ENCODE measurements around the gene ITGB3. TPM values are rescaled to one million over a fixed set of nuclear protein-coding genes. Genes with fewer than 3 reads are reported as not detected.
"Not testable (repeated sequence)": the region's sequence is repeated elsewhere in the genome, so short reads cannot be mapped to it uniquely, and the experiment has no call there.

ITGB3 gene
- total RNA-seq, 1 experiment from 2014 or later: 0.68 TPM

GRCh38 chr17:47267354-47267828 is 13.8 kb downstream of the ITGB3 start:
- H3K4me3 Mint-ChIP-seq (ENCODE audit: low read depth, unreplicated experiment): no peak overlapping the region
- H3K4me1 Mint-ChIP-seq (ENCODE audit: low read depth, unreplicated experiment): peaks cover 32% of the 10 kb centered on the region
- H3K27ac Mint-ChIP-seq (ENCODE audit: unreplicated experiment): no peak overlapping the region
- peaks cover 6% of the 10 kb centered on the region for H3K9me3 Mint-ChIP-seq (ENCODE audit: low read depth, unreplicated experiment)
- no peak for TF ChIP-seq CTCF (IDR thresholded peaks at IDR 0.05; ENCODE audit: unreplicated experiment)
- no TSS peak for BruUV-seq (replicated peaks)
- H3K36me3 Mint-ChIP-seq (ENCODE audit: insufficient read depth, unreplicated experiment): peaks cover 4% of the 10 kb centered on the region
- DNase-seq: no peak
- CTCF ChIA-PET: no interaction called here
- intact Hi-C loops (cut with micrococcal nuclease; ENCODE audit: unreplicated experiment): no loop called here
- H3K27me3 Mint-ChIP-seq (ENCODE audit: unreplicated experiment): peaks cover 13% of the 10 kb centered on the region

- H3K36me3 Mint-ChIP-seq (ENCODE audit: insufficient read depth, unreplicated experiment); H3K27ac Mint-ChIP-seq (ENCODE audit: unreplicated experiment); intact Hi-C loops (cut with micrococcal nuclease; ENCODE audit: unreplicated experiment); H3K4me3 Mint-ChIP-seq (ENCODE audit: low read depth, unreplicated experiment); DNase-seq; BruUV-seq (replicated peaks); CTCF ChIA-PET; H3K9me3 Mint-ChIP-seq (ENCODE audit: low read depth, unreplicated experiment): not testable (repeated sequence)
- Mint-ChIP-seq H3K27me3 (ENCODE audit: unreplicated experiment) (peaks cover 13% of the 10 kb centered on the region), H3K4me1 (ENCODE audit: low read depth, unreplicated experiment) (peaks cover 26% of the 10 kb centered on the region)
Observed at GRCh38 chr17:47268964-47269363, 15.3 kb downstream of the ITGB3 start.

DNA sequence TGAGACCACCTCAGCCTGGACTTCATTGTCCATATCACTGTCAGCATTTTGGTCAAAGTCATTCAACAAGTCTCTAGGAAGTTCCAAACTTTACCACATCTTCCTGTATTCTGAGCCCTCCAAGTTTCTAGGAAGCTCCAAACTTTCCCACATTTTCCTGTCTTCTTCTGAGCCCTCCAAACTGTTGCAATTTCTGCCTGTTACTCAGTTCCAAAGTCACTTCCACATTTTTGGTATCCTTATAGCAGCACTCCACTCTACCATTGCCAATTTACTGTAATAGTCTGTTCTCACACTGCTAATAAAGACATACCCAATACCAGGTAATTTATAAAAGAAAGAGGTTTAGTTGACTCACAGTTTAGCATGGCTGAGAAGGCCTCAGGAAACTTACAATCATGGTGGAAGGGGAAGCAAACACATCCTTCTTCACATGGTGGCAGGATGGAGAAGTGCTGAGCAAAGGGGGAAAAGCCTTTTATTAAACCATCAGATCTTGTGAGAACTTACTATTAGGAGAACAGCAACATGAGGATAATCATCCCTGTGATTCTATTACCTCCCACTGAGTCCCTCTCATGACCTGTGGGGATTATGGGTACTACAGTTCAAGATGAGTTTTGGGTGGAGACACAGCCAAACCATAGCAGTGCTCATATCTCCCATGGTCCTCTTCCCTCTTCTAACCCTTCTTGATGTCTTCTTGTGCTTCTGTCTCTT is 16.1 kb downstream of the ITGB3 start:
- H3K36me3 Mint-ChIP-seq (ENCODE audit: insufficient read depth, unreplicated experiment); H3K9me3 Mint-ChIP-seq (ENCODE audit: low read depth, unreplicated experiment); intact Hi-C loops (cut with micrococcal nuclease; ENCODE audit: unreplicated experiment); BruUV-seq (replicated peaks); CTCF ChIA-PET; H3K27ac Mint-ChIP-seq (ENCODE audit: unreplicated experiment); DNase-seq; H3K4me3 Mint-ChIP-seq (ENCODE audit: low read depth, unreplicated experiment): not testable (repeated sequence)
- H3K4me1 Mint-ChIP-seq (ENCODE audit: low read depth, unreplicated experiment): peaks cover 21% of the 10 kb centered on the region
- H3K27me3 Mint-ChIP-seq (ENCODE audit: unreplicated experiment): peaks cover 13% of the 10 kb centered on the region

DNA sequence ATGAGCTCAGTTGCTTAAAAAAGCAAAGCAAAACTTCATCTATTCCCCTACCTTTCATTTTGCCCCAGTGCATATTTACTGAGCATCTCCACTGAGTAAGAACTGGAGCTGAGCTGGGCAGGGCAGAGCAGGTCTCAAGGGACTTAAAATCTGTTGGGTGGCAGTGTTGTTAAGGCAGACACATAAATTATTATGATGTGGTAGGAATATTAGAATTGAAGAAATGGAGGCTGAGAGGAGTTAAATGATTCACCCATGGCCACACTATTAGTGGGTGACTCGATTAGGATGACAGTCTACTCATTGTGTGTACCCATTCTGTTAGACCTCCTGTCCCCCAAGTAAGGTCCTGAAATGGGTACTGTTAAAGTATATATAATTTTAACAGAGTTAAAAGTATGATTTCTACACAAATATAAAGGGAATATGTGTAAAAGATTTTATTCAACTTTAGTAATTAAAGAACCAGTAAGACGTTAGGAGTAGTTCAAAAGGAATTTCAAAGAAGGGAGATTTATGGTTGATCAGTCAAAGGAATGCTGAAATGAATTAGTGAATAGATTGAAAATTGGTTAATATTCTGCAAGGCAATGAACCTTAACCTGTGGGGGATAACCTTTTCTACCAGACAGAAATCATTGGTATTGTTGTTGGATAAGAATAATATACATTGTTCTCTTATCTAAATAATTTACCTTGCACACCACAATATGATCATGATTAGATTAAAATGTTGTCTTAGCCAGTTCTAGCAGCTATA is 17.5 kb downstream of the ITGB3 start:
- no peak for TF ChIP-seq CTCF (IDR thresholded peaks at IDR 0.05; ENCODE audit: unreplicated experiment)
- Mint-ChIP-seq H3K27ac (ENCODE audit: unreplicated experiment) (no peak overlapping the region), H3K4me3 (ENCODE audit: low read depth, unreplicated experiment) (no peak overlapping the region), H3K27me3 (ENCODE audit: unreplicated experiment) (peaks cover 13% of the 10 kb centered on the region), H3K4me1 (ENCODE audit: low read depth, unreplicated experiment) (peaks cover 20% of the 10 kb centered on the region), H3K36me3 (ENCODE audit: insufficient read depth, unreplicated experiment) (no peaks in the 10 kb centered on the region), H3K9me3 (ENCODE audit: low read depth, unreplicated experiment) (peaks cover 6% of the 10 kb centered on the region)
- BruUV-seq (replicated peaks): no TSS peak
- no peak for DNase-seq
- CTCF ChIA-PET: interaction anchor here (0.7 kb wide), 1 partner anchor 12 kb away, joined by 5 read pairs; no protein-coding TSS in a partner anchor
- intact Hi-C loops (cut with micrococcal nuclease; ENCODE audit: unreplicated experiment): no loop called here

GRCh38 chr17:47272491-47272890 is 18.9 kb downstream of the ITGB3 start:
- H3K9me3 Mint-ChIP-seq (ENCODE audit: low read depth, unreplicated experiment): peaks cover 6% of the 10 kb centered on the region
- CTCF ChIA-PET: interaction anchor here (0.7 kb wide), 1 partner anchor 19 kb away, joined by 4 read pairs; no protein-coding TSS in a partner anchor
- no peak overlapping the region for H3K4me3 Mint-ChIP-seq (ENCODE audit: low read depth, unreplicated experiment)
- peaks cover 25% of the 10 kb centered on the region for H3K4me1 Mint-ChIP-seq (ENCODE audit: low read depth, unreplicated experiment)
- intact Hi-C loops (cut with micrococcal nuclease; ENCODE audit: unreplicated experiment): no loop called here
- DNase-seq: no peak
- BruUV-seq (replicated peaks): no TSS peak
- TF ChIP-seq CTCF (IDR thresholded peaks at IDR 0.05; ENCODE audit: unreplicated experiment): no peak
- H3K27ac Mint-ChIP-seq (ENCODE audit: unreplicated experiment): no peak overlapping the region
- peaks cover 13% of the 10 kb centered on the region for H3K27me3 Mint-ChIP-seq (ENCODE audit: unreplicated experiment)
- H3K36me3 Mint-ChIP-seq (ENCODE audit: insufficient read depth, unreplicated experiment): no peaks in the 10 kb centered on the region
